Inferior parietal cortex (tissue), 1 donor: ENCODE results near the gene SLC44A5.
A peak's percentile ranks its signal among the peaks of the same experiment; 100 is the strongest.
"Not testable (repeated sequence)": the region's sequence is repeated elsewhere in the genome, so short reads cannot be mapped to it uniquely, and the experiment has no call there.

ENCODE experiments used
- DNase-seq: peaks from one replicate; pipeline ENCODE4 v3.0.0-alpha.2; 2016; ENCODE audit errors: extremely low spot score

Gene SLC44A5

GRCh38 chr1:75449998-75450397 lies 160.9 kb downstream of the SLC44A5 start:
- DNase-seq = no peak

GRCh38 chr1:75444220-75444619 lies 166.7 kb downstream of the SLC44A5 start:
- DNase-seq = no peak

- DNase-seq = no peak
Observed at GRCh38 chr1:75440274-75440673, 170.6 kb downstream of the SLC44A5 start.

- DNase-seq = no peak
Observed at GRCh38 chr1:75438355-75438754, 172.6 kb downstream of the SLC44A5 start.

GRCh38 chr1:75431843-75432242 lies 179.1 kb downstream of the SLC44A5 start:
- DNase-seq = no peak

- no peak for DNase-seq
Observed at GRCh38 chr1:75430526-75430925, 180.4 kb downstream of the SLC44A5 start.

- DNase-seq = peak; percentile 40
Observed at GRCh38 chr1:75426688-75427087, 184.2 kb downstream of the SLC44A5 start.

- no peak for DNase-seq
Observed at GRCh38 chr1:75425001-75425650, 185.8 kb downstream of the SLC44A5 start.

- DNase-seq = no peak
Observed at GRCh38 chr1:75423616-75424015, 187.3 kb downstream of the SLC44A5 start.

- DNase-seq = no peak
Observed at GRCh38 chr1:75423136-75423535, 187.8 kb downstream of the SLC44A5 start.

- DNase-seq = no peak
Observed at GRCh38 chr1:75421371-75421770, 189.5 kb downstream of the SLC44A5 start.

- DNase-seq = no peak
Observed at GRCh38 chr1:75415187-75415586, 195.7 kb downstream of the SLC44A5 start.

GRCh38 chr1:75412616-75413015 lies 198.3 kb downstream of the SLC44A5 start:
- DNase-seq = no peak

GRCh38 chr1:75404681-75405080 lies 206.2 kb downstream of the SLC44A5 start:
- DNase-seq = not testable (repeated sequence)

- not testable (repeated sequence) for DNase-seq
Observed at GRCh38 chr1:75403147-75403646, 207.7 kb downstream of the SLC44A5 start.

- DNase-seq = no peak
Observed at GRCh38 chr1:75400716-75401115, 210.2 kb downstream of the SLC44A5 start.

- no peak for DNase-seq
Observed at GRCh38 chr1:75396745-75397144, 214.2 kb downstream of the SLC44A5 start.

GRCh38 chr1:75396260-75396659 lies 214.7 kb downstream of the SLC44A5 start:
- DNase-seq = no peak

GRCh38 chr1:75394386-75395139 lies 216.4 kb downstream of the SLC44A5 start:
- no peak for DNase-seq

GRCh38 chr1:75392278-75392677 lies 218.6 kb downstream of the SLC44A5 start:
- DNase-seq = peak; percentile 27

- DNase-seq = not testable (repeated sequence)
Observed at GRCh38 chr1:75375476-75376447, 235.2 kb downstream of the SLC44A5 start.
